GM12801 (cell line): ENCODE measurements around the gene KCNJ6.

Experiments
- CTCF ChIP-seq: IDR thresholded peaks from one replicate; pipeline ENCODE4 v1.5.1; 2011; ENCODE audit warnings: control low read depth; ENCODE audit not compliant: insufficient read length; ENCODE audit errors: extremely low read depth

KCNJ6 gene

GRCh38 chr21:37684115-37684493 is 232.2 kb downstream of the KCNJ6 start:
- no peak for TF ChIP-seq CTCF

GRCh38 chr21:37683396-37684114 is 232.7 kb downstream of the KCNJ6 start:
- no peak for TF ChIP-seq CTCF

- TF ChIP-seq CTCF: no peak
These were observed 233.3 kb downstream of the KCNJ6 start for GRCh38 chr21:37682966-37683365.

GRCh38 chr21:37677006-37677405 is 239.3 kb downstream of the KCNJ6 start:
- no peak for TF ChIP-seq CTCF

GRCh38 chr21:37675202-37675801 is 241.0 kb downstream of the KCNJ6 start:
- no peak for TF ChIP-seq CTCF

GRCh38 chr21:37673801-37674575 is 242.3 kb downstream of the KCNJ6 start:
- TF ChIP-seq CTCF: no peak

- TF ChIP-seq CTCF: no peak
These were observed 244.9 kb downstream of the KCNJ6 start for GRCh38 chr21:37671381-37671780.
